Activated CD8-positive, alpha-beta T cell treated with anti-CD3 and anti-CD28 coated beads for 36 hours (primary cell): ENCODE results near the gene ZNF536. TPM values are rescaled to one million over a fixed set of nuclear protein-coding genes. Genes with fewer than 3 reads are reported as not detected.

Experiments used
- ATAC-seq: fragments of 200-7000 bp; cut with Tn5 transposase; one replicate; pipeline ENCODE4 v1.10.0; 2021; ENCODE audit warnings: mild to moderate bottlenecking, moderate library complexity
- CTCF ChIA-PET: fragments of 350-600 bp; sonication (Branson Sonifier 250); formaldehyde crosslinking; loops from one replicate; lab custom pipeline; 2021; ENCODE audit warnings: antibody characterized with exemption; lab: Charles Lee
- POLR2A ChIA-PET: fragments of 350-600 bp; sonication (Branson Sonifier 250); formaldehyde crosslinking; loops from one replicate; lab custom pipeline; 2021; ENCODE audit warnings: antibody characterized with exemption; lab: Charles Lee
- DNase-seq: peaks from one replicate; pipeline ENCODE4 v3.0.0-alpha.2; 2020
- H3K27ac Mint-ChIP-seq: one replicate; pipeline ENCODE4 v1.8.0; 2021; ENCODE audit warnings: mild to moderate bottlenecking, mixed read lengths
- H3K27me3 Mint-ChIP-seq: one replicate; pipeline ENCODE4 v1.8.0; 2021; ENCODE audit warnings: mixed read lengths
- H3K36me3 Mint-ChIP-seq: one replicate; pipeline ENCODE4 v1.8.0; 2021; ENCODE audit warnings: low read depth, mixed read lengths
- H3K4me1 Mint-ChIP-seq: one replicate; pipeline ENCODE4 v1.8.0; 2021; ENCODE audit warnings: low read depth, mixed read lengths
- H3K4me3 Mint-ChIP-seq: one replicate; pipeline ENCODE4 v1.8.0; 2021; ENCODE audit warnings: mild to moderate bottlenecking, moderate library complexity, mixed read lengths
- H3K9me3 Mint-ChIP-seq: one replicate; pipeline ENCODE4 v1.8.0; 2021; ENCODE audit warnings: mixed read lengths
- CTCF ChIP-seq: fragments of 200-600 bp; IDR thresholded peaks from one replicate; pipeline ENCODE4 v1.8.0; 2022; ENCODE audit warnings: antibody characterized with exemption, mild to moderate bottlenecking
- intact Hi-C: fragments of 100-400 bp; cut with micrococcal nuclease; formaldehyde crosslinking; loops from one replicate; pipeline ENCODE4 v1.10.0; 2022
- total RNA-seq, 2 experiments: library from RNA; stranded (reverse); gene quantifications; one replicate each; pipeline ENCODE4 v1.2.3, GENCODE V29; 2021

The ZNF536 gene
- total RNA-seq, 2 experiments from 2014 or later = not detected

- intact Hi-C loops = no loop called here
Observed at GRCh38 chr19:30349131-30349730, 23.0 kb upstream of the ZNF536 start.

GRCh38 chr19:30350692-30351663 is 21.2 kb upstream of the ZNF536 start:
- Mint-ChIP-seq H3K27me3 (peaks cover 3% of the 10 kb centered on the region), H3K36me3 (no peaks in the 10 kb centered on the region), H3K4me3 (no peak overlapping the region), H3K9me3 (no peaks in the 10 kb centered on the region), H3K4me1 (peaks cover 6% of the 10 kb centered on the region), H3K27ac (no peak overlapping the region)
- TF ChIP-seq CTCF = no peak
- ChIA-PET CTCF (no interaction called here), POLR2A (no interaction called here)
- intact Hi-C loops = no loop called here
- DNase-seq = no peak
- no peak for ATAC-seq

More at GRCh38 chr19:30349131-30349730, 23.0 kb upstream of the ZNF536 start:
- no peak for DNase-seq
- Mint-ChIP-seq H3K9me3 (no peaks in the 10 kb centered on the region), H3K4me3 (no peak overlapping the region), H3K27ac (no peak overlapping the region), H3K4me1 (peaks cover 6% of the 10 kb centered on the region), H3K27me3 (peaks cover 3% of the 10 kb centered on the region), H3K36me3 (no peaks in the 10 kb centered on the region)
- TF ChIP-seq CTCF = no peak
- ChIA-PET POLR2A (no interaction called here), CTCF (no interaction called here)
- no peak for ATAC-seq

- no peak overlapping the region for H3K4me3 Mint-ChIP-seq
- ATAC-seq (no peak), DNase-seq (no peak)
- POLR2A ChIA-PET = no interaction called here
- TF ChIP-seq CTCF = no peak
- no peaks in the 10 kb centered on the region for H3K9me3 Mint-ChIP-seq
- H3K4me1 Mint-ChIP-seq = peaks cover 6% of the 10 kb centered on the region
- intact Hi-C loops = no loop called here
- no peaks in the 10 kb centered on the region for H3K36me3 Mint-ChIP-seq
- H3K27ac Mint-ChIP-seq = no peak overlapping the region
- H3K27me3 Mint-ChIP-seq = peaks cover 3% of the 10 kb centered on the region
- CTCF ChIA-PET = no interaction called here
Observed at GRCh38 chr19:30351774-30352173, 20.4 kb upstream of the ZNF536 start.

GRCh38 chr19:30353394-30353945 is 18.7 kb upstream of the ZNF536 start:
- ATAC-seq = no peak
- CTCF ChIA-PET = no interaction called here
- no peaks in the 10 kb centered on the region for H3K36me3 Mint-ChIP-seq

More at GRCh38 chr19:30353394-30353945, 18.7 kb upstream of the ZNF536 start:
- Mint-ChIP-seq H3K4me3 (no peak overlapping the region), H3K9me3 (no peaks in the 10 kb centered on the region), H3K27ac (no peak overlapping the region), H3K27me3 (peaks cover 4% of the 10 kb centered on the region), H3K4me1 (peaks cover 6% of the 10 kb centered on the region)
- POLR2A ChIA-PET = no interaction called here
- no peak for TF ChIP-seq CTCF
- intact Hi-C loops = no loop called here
- DNase-seq = no peak
